GM20000 (cell line): ENCODE data around the gene CD34.

Source experiments
- DNase-seq: peaks from one replicate; pipeline ENCODE4 v3.0.0; 2012; ENCODE audit warnings: low spot score
- TF ChIP-seq, protein P1 (sequence below): IDR thresholded peaks from 2 replicates; pipeline ENCODE4 v1.5.1; 2012; ENCODE audit warnings: mild to moderate bottlenecking, control low read depth; ENCODE audit errors: extremely low read depth, missing control alignments

The CD34 gene

DNA sequence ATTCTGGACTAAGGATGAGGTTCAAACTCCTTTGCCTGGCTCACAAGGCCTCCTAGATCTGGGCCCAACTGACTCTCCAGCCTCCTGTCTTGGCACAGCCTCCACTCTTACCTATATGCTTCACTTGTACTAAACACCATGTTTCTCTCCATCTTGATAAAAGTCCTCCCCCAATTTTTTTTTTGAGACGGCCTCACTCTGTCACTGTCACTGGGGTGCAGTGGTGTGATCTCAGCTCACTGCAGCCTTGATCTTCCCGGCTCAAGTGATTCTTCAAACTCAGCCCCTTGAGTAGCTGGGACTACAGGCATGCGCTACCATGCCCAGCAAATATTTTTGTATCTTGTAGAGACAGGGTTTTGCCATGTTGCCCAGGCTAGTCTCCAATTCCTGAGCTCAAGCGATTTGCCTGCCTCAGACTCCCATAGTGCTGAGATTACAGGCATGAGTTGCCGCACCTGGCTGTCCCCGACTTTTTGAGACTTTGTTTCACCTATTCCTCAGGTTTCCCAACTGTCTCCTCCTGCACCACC lies 39.7 kb downstream of the CD34 start:
- TF ChIP-seq, protein P1, sequence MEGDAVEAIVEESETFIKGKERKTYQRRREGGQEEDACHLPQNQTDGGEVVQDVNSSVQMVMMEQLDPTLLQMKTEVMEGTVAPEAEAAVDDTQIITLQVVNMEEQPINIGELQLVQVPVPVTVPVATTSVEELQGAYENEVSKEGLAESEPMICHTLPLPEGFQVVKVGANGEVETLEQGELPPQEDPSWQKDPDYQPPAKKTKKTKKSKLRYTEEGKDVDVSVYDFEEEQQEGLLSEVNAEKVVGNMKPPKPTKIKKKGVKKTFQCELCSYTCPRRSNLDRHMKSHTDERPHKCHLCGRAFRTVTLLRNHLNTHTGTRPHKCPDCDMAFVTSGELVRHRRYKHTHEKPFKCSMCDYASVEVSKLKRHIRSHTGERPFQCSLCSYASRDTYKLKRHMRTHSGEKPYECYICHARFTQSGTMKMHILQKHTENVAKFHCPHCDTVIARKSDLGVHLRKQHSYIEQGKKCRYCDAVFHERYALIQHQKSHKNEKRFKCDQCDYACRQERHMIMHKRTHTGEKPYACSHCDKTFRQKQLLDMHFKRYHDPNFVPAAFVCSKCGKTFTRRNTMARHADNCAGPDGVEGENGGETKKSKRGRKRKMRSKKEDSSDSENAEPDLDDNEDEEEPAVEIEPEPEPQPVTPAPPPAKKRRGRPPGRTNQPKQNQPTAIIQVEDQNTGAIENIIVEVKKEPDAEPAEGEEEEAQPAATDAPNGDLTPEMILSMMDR = no peak
- no peak for DNase-seq

DNA sequence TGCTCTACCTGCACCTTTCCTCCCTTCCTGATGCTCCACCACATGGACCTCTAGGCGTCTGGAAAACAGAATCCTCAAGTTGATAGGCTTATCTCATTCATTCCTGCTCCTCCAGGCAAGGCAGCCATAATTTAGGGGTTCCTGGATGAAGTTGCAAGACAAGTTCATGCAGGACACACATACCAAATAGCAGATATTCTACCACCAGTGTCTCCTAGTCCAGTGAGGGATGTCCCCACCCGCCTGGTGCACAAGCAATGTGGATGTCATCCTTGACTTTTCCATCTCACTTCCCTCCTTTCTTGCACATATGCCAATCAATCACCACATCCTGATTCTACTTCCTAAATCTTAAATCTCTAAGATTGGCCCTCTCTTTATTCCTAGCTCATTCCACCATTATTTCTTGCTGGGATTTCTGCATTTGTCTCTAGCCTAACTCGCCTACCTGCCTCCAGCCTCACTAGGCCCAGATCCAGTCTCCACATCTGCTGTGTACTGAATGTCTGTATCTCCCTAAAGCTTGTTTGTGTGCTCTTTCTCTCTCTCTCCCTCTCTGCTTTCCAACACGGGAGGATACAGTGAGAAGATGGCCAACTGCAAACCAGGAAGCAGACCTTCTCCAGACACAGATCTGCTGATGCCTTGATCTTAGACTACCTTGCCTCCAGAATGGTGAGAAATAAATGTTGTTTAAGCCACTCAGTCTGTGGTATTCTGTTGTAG lies 40.5 kb downstream of the CD34 start:
- DNase-seq = no peak
- TF ChIP-seq, protein P1 = no peak

DNA sequence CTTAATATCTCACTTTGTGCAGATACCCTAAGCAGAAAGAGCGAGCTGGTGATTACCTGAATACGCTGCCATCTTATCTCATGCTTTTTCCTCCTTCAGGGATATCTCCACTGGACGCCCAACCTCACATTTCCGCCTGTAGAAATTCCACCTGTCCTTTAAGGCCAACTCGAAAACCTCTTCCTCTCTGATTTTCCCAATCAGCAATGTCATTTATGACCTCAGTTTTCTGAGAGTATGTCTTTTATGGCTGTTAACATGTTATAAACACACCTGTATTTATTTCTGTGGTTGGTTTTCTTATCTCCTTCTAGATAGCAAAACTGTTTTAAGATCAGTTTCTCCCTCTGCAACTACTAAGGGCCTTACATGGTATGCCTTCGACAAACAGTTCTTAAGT lies 41.1 kb downstream of the CD34 start:
- TF ChIP-seq, protein P1 = no peak
- DNase-seq = no peak

DNA sequence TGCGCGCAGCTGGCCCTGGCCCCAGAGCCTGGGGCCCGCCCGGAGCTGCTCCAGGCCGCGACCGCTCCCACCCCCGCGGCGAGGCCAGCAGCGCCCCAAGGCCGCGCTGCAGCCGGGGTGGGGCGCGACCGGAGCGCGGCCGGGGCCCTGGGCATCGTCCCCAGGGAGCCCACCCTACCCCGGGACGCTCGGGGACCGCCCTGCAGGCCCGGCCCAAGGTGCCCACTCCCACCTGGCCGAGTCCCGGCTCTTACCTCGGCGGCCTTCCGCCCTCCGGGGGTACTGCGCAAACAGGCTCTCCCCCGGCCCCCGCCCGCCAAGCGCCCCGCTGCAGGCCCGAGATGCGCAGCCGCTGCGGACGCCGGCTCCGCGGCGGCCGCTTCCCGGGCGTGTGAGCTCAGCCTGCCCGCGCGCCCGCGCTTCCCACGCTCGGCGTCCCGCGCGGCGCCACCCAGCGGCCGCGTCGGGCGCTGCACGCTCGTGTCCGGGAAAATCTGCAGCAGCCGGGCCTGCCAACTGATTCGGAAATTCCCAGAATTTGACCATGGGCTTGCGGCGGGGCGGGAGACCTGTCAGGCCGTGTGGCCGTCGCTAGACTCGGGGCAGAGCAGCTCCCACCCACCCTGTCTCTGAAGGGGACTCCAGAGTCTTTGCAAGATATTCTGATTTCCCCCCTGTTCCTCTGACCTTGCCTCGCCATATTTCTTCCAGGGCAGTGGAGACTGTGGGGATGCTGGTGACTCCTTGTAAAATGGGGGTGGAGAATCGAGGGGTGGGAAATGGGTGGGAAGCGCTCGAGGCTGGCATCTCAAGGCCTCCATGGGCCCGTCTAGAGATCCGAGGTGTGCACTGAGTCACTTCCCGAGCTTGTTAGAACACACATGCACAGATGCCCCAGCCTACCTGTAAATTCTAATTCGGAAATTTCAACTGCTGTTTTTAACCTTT lies 41.9 kb downstream of the CD34 start:
- TF ChIP-seq, protein P1 = peak; percentile 97
- DNase-seq = peak; percentile 91

DNA sequence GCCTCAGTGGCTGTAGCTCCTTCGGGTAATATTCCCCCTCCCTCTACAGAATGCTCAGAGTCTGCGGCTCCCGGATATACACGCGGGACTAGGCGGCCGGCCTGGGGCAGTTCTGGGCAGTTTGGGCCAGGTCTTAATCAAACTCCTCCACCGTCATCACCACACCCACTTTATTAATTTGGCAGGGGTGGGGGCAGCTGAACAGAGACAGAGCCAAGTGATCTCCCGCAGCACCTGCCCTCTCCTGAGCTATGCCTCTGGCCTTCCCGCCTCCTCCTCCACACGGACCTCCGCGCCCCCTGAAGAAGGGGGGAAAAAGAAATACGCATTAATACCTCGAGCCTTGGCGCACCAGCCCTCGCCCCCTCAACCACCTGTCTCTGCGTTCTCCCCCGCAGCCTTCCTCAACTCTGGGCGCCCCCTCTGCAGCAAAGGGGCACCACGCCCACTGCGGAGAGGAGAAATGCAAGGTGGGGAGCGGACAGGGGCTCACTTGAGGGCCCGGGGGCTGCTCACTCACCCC lies 42.6 kb downstream of the CD34 start:
- TF ChIP-seq, protein P1 = no peak
- DNase-seq = peak; percentile 46

DNA sequence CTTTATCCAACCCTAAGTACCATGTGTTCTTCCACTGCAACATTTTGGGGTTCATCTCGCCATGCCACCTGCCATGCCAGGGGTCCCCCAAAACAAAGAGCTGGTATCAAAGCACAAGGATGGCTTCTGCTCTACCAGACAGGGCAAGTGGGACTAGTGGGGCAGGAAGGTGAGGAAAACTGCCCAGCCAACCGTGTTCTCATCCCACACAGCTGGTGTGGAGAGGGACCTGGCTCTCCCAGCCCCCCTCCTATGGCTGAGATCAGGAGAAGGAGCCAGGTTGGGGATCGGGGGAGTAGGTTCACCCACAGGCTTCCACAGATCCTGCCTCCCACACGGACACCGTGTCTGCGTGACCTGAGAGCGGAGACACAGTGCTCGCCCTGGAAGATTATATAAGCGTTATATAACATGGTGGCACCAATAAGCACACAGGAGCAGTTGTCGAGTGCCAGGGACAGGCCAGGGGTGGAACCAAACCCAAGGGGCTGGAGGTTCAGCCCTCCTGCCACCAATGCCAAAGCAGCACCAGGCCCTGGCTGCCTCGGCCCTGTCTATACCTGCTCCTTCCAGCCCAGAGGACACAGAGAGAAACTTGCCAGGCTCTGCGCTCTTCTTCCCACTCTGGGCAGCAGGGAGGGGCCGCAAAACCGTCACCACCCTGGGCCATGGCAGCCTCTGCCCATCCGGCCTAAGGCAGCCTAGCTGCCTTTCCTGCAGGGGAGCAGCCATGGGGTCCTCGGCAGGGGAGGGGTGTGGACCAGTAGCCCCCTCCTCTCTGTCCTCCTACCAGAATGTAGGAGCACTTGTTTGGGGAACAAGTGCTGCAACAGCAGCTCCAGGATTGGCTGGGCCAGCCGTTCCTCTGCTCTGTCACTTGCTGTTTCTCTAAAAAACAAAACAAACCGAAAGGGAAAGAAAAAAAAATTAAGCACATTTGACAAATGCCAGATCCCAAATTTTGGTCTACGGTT lies 43.5 kb downstream of the CD34 start:
- DNase-seq = peak; percentile 32
- TF ChIP-seq, protein P1 = no peak
